BE2C (cell line): ENCODE measurements around the gene CLP1.
"Not testable (repeated sequence)": the region's sequence is repeated elsewhere in the genome, so short reads cannot be mapped to it uniquely, and the experiment has no call there.

Experiments
- DNase-seq: peaks from one replicate; pipeline ENCODE4 v3.0.0-alpha.2; 2020
- H3K27me3 ChIP-seq: fragments of 250-450 bp; sonication (Bioruptor Pico); 2 replicates; pipeline ENCODE4 v1.5.1; 2020; ENCODE audit warnings: mild to moderate bottlenecking
- H3K36me3 ChIP-seq: fragments of 250-450 bp; sonication (Bioruptor Pico); 2 replicates; pipeline ENCODE4 v1.5.1; 2020; ENCODE audit warnings: mild to moderate bottlenecking
- H3K4me1 ChIP-seq: fragments of 250-450 bp; sonication (Bioruptor Pico); 2 replicates; pipeline ENCODE4 v1.5.1; 2020
- H3K4me3 ChIP-seq: 2 replicates; pipeline ENCODE4 v1.5.1; 2011; ENCODE audit warnings: low read depth, low read length
- H3K9me3 ChIP-seq: fragments of 250-450 bp; sonication (Bioruptor Pico); 2 replicates; pipeline ENCODE4 v1.5.1; 2020
- CTCF ChIP-seq: IDR thresholded peaks from 2 replicates; pipeline ENCODE4 v1.5.1; 2012; ENCODE audit warnings: mild to moderate bottlenecking, low read depth, low read length

The CLP1 gene

GRCh38 chr11:57647960-57648800 is 9.4 kb upstream of the CLP1 start:
- no peak for TF ChIP-seq CTCF
- Histone ChIP-seq H3K9me3 (no peaks in the 10 kb centered on the region), H3K4me1 (no peaks in the 10 kb centered on the region), H3K36me3 (no peaks in the 10 kb centered on the region), H3K4me3 (no peak overlapping the region), H3K27me3 (peaks cover 35% of the 10 kb centered on the region)
- no peak for DNase-seq

GRCh38 chr11:57648801-57649735 is 8.5 kb upstream of the CLP1 start:
- Histone ChIP-seq H3K4me3 (no peak overlapping the region; the same call in 1 of the 2 replicates), H3K4me1 (no peaks in the 10 kb centered on the region), H3K27me3 (peaks cover 35% of the 10 kb centered on the region), H3K36me3 (no peaks in the 10 kb centered on the region), H3K9me3 (no peaks in the 10 kb centered on the region)
- no peak for TF ChIP-seq CTCF
- no peak for DNase-seq

GRCh38 chr11:57649826-57650738 is 7.5 kb upstream of the CLP1 start, which contains the start of gene YPEL4:
YPEL4 (minus strand) TSS chr11:57649912; CDS start chr11:57647107, 2,805 bp downstream.
- H3K4me1 ChIP-seq = no peaks in the 10 kb centered on the region
- no peaks in the 10 kb centered on the region for H3K9me3 ChIP-seq
- H3K4me3 ChIP-seq = no peak within 1 kb of the TSS; the same call in 1 of the 2 replicates
- no peak for DNase-seq
- H3K27me3 ChIP-seq = peaks cover 35% of the 10 kb centered on the region
- H3K36me3 ChIP-seq = no peaks in the 10 kb centered on the region
- no peak for TF ChIP-seq CTCF

- no peak for DNase-seq
- Histone ChIP-seq H3K36me3 (no peaks in the 10 kb centered on the region), H3K27me3 (peaks cover 35% of the 10 kb centered on the region), H3K4me3 (no peak overlapping the region), H3K4me1 (no peaks in the 10 kb centered on the region), H3K9me3 (no peaks in the 10 kb centered on the region)
- TF ChIP-seq CTCF = no peak
These were observed 6.8 kb upstream of the CLP1 start for GRCh38 chr11:57650739-57651090.

- no peaks in the 10 kb centered on the region for H3K36me3 ChIP-seq
- peaks cover 30% of the 10 kb centered on the region for H3K27me3 ChIP-seq
- H3K9me3 ChIP-seq = no peaks in the 10 kb centered on the region
- TF ChIP-seq CTCF = no peak
- no peak overlapping the region for H3K4me3 ChIP-seq
- no peaks in the 10 kb centered on the region for H3K4me1 ChIP-seq
- DNase-seq = no peak
These were observed 6.2 kb upstream of the CLP1 start for GRCh38 chr11:57651408-57651807.

GRCh38 chr11:57652230-57652629 is 5.3 kb upstream of the CLP1 start:
- H3K9me3 ChIP-seq, H3K36me3 ChIP-seq, H3K4me3 ChIP-seq, H3K4me1 ChIP-seq, DNase-seq: not testable (repeated sequence)
- H3K27me3 ChIP-seq = peaks cover 22% of the 10 kb centered on the region
